ENCODE measurements around the gene BRD3.

Gene BRD3

GRCh38 chr9:134053941-134054761 lies 13.7 kb downstream of the BRD3 start:
- no peak for DNase-seq

DNA sequence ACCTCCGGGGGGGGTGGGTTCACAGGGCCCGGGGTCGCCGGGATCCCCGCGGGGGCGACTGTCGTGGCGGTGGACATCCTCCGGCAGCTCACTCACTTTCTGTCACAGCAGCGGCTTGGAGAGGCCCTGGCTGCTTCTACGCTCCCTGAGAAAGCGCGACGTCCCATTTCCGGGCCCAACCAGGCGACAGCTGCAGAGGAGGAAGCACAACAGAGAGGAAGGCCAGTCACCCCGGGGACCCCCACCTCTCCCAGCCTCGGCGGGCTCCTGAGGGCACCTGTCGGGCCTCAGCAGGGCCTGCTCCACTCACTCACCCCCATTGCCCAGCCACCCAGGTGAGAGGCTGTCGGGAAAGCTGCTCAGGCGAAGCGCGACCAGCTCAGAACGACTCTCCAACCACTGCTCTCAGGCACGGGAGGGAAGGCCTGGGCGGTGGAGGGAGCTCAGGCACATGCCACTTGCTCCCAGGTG lies 14.4 kb downstream of the BRD3 start:
- no peak for DNase-seq

- DNase-seq, result no peak
Measured at GRCh38 chr9:134052941-134053340, 14.9 kb downstream of the BRD3 start.

GRCh38 chr9:134052491-134052890 lies 15.3 kb downstream of the BRD3 start:
- no peak for DNase-seq

GRCh38 chr9:134051319-134051718 lies 16.5 kb downstream of the BRD3 start:
- no peak for DNase-seq

- DNase-seq, result no peak
Measured at GRCh38 chr9:134050726-134051125, 17.1 kb downstream of the BRD3 start.

DNA sequence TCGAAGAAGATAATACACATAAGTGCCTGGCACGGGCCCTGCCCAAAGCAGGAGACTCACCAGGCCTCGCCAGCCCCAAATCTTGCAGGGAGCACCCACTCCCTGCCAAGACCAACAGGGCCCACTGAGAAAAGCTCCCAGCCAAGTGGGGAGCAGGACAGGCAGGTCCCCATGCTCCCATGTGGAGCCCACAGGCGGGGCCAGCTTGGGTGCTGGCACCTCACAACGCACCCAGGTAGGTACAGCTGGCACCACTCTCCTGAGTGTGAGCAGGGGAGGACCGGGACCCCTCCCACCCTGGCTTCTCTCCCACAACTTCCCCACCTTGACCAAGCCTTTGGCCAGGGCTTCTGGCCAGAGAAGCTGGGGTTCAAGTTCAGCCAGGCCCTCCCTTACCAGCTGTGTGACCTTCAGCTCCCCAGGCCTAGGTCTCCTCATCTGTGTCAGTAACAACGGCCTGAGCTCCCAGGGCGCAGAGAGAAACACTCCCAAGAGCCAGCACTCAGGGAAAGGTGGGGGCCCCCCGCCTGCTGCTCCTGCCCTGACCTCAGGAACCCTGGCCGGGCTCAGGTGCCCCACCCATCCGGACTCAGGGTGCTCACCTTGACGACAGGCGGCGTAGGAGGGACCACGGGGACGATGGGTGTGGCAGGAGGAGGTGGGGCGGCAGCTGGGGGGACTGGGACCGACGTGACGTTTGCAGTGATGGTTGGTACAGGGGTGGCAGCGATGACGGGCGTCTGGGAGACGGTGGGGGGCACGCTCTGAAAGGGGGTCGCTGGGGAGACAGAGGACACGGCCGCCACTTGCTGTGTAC lies 17.8 kb downstream of the BRD3 start:
- no peak for DNase-seq

GRCh38 chr9:134049236-134049635 lies 18.6 kb downstream of the BRD3 start:
- no peak for DNase-seq

DNA sequence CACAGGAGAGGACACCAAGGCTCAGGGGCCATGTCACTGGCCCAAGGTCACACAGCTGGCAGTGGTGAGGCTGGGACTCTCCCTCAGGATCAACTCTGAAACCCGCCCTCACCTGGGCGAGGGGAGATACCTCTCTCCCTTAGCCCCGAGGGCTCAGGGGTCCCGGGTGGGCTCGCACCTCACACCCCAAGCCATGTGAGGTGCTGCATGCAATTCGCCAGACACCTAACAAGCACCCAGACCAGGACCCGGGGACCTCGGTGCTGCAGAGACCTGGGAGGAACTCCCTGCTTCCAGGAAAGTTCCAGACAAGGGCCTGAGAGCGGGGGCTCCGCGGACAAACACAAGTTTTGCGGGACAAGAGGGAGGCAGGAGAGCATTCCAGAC lies 19.3 kb downstream of the BRD3 start:
- DNase-seq, result no peak

DNA sequence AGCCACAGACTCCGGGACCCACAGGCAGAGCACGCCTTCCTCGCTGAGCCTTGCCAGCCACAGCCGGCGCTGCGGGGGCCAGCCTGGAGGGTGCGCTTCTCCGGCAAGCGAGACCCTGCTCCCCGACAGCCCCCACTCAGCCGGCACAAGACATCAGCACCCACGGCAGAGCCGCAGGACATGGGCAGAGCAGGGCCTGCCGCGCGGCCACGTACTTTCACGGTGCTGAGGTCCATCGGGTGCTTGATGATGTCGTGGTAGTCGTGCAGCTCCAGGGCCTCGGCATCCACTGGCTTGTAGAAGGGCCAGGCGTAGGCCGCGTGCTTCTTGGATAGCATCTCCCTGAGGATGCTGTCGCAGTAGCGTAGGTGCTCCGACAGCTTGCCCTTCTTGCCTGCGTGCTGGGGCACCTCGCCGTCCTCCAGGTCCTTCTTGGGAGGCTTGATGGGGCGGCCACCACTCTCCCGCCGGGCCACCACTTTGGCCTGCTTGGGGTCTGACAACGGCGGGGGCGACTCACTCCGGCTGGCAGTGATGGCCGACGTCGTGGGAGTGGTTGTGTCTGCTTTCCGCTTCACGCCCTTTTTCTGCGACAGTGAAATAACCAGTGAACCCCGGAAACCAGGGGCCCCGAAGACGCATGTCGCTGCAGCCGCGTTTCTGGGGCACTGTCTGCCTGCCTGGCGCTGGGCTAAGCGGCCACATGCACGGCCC lies 19.8 kb downstream of the BRD3 start:
- no peak for DNase-seq

GRCh38 chr9:134046894-134047681 lies 20.7 kb downstream of the BRD3 start:
- no peak for DNase-seq

DNA sequence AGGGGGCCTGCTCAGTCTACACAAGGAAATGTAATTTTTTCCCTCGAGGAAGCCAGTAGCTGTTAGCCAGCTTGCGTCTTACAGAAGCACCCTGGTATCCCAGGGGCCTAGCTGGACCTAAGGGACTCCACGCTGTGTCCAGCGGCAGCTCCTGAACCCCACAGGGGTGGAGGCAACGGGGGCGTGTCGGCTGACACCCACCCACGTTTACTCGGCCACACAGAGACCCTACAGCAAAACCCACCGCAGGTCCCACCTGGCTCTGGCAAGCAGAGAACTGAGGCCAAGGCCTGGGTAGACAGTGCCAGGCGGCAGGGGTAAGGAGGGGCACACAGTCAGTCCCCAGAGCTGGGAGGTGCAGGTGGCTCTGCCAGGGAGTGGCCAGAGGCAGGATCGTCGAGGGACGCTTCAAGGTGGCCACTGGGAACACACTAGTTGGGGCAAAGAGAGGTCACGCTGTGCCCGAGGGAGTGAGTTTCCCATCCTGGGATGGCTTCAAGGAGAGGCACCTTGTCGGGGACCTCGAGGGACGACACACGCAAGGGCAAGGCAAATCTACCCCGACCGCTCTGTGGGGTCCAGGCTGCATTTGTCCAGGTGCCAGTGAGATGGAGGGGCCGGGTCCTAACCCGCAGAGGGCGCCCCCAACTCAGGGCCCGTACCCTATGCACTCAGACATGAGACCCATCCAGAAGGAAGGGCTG lies 21.8 kb downstream of the BRD3 start:
- DNase-seq, result no peak

DNA sequence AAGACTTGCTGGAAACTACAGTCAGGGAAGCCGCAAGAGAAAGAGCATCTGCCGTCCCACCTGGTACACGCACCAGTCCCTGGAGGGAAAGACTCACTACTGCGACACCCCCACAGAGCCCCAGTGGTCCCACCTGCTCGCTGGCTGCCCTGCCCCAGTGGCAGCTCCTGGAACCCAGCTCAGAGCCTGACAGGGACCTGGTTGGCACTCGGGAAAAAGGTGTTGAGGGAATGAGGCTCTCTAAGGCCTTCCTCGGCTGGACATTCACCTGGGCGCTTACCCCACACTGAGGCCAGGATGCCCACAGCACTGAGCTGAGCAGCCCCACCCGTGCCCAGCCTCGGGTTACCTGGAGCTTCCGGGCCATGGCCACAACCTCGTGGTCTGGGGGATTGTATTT lies 22.9 kb downstream of the BRD3 start:
- no peak for DNase-seq

- no peak for DNase-seq
Measured at GRCh38 chr9:134043531-134043988, 24.3 kb downstream of the BRD3 start.

- DNase-seq, result no peak
Measured at GRCh38 chr9:134041649-134041962, 26.2 kb downstream of the BRD3 start.

- no peak for DNase-seq
Measured at GRCh38 chr9:134040781-134041648, 26.8 kb downstream of the BRD3 start.

DNA sequence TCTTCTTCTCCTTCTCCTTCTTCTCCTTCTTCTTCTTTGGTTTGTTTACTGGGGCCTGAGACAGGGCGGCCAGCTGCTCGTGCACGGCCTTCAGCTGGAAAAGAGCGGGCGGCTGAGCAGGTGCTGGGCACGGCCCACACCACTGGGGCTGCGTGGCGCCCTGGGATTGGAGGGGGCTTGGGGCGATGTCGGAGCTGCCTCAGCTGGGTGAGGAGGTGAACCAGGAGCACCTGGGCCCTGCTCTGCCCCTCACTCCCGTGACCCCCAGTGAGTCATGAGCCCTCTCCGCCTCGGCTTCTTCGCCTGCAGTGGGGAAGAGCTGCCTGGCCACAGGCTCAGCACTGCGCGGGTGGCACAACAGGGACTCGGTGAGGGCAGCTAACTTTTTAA lies 27.7 kb downstream of the BRD3 start:
- DNase-seq, result no peak

GRCh38 chr9:134039386-134040175 lies 28.2 kb downstream of the BRD3 start:
- DNase-seq, result no peak

- DNase-seq, result no peak
Measured at GRCh38 chr9:134037641-134038040, 30.2 kb downstream of the BRD3 start.

DNA sequence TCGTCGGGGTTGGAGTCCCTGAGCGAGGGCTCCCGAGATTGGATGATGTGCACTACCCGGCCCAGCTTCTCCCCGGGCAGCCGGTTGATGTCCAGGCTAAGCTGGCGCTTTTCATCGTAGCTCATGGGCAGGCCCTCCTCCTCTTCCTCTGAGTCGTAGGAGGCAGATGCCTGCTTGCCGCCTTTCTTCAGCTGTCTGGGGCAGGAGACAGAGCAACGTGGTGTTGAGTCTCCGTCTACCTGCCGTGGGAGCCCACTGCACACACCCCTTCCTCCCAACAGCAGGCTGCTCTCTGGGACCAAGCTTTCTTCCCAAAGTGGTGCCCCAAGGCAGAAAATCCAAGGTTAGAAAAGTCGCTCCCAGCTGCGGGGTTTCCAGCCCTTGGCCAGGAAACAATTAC lies 31.7 kb downstream of the BRD3 start:
- DNase-seq, result no peak
